Inferior parietal cortex (tissue), 1 donor: Measurements from ENCODE around the gene DGUOK.
"Not testable (repeated sequence)": the region's sequence is repeated elsewhere in the genome, so short reads cannot be mapped to it uniquely, and the experiment has no call there.

Source experiments
- DNase-seq: peaks from one replicate; pipeline ENCODE4 v3.0.0-alpha.2; 2016; ENCODE audit errors: extremely low spot score

Gene DGUOK

DNA sequence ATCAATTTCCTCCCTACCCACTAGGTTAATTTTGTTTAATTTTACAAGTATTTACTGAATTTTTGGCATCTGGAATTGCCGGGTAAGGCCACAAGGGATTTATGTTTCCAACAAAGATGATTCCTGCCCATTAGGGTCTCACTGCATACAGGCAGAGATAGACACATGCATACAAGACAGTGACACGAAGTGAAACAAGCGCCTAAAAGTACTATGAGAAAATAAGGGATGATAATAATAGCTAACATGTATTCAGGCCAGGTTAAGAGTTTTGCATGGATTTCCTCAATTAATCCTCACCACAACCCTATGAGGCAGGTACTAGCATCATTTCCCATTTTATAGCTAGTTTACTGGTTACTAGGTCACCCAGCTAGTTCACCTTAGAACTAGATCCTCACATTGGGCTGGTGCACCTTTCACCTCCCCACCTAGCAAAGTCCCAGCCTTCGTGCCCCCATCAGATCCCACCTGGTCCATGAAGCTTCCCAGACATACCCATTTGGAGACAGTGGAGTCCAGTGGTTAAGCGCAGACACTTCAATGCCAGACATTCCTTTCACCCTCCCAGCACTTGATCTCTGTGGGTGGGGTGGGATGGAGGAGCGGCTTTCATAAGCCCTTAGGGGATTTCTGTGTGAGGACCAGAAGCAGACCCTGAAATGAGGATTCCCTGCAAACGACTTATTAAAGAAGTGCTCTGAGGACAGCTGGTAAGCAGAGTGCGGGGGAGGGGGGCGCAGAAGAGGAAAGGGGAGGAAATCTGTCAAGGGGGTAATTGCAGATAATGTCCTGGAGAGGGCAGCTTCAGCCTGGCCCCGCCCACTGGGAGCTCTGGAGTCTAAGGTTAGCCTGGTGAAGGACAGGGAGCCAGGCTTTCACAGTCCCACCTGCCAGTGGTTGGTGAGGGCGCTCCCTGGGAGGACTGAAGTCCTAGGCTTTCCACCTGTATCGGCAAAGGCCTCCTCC lies 5.8 kb upstream of the DGUOK start:
- no peak for DNase-seq

- DNase-seq, result no peak
These were observed 5.1 kb upstream of the DGUOK start for GRCh38 chr2:73921581-73921980.

DNA sequence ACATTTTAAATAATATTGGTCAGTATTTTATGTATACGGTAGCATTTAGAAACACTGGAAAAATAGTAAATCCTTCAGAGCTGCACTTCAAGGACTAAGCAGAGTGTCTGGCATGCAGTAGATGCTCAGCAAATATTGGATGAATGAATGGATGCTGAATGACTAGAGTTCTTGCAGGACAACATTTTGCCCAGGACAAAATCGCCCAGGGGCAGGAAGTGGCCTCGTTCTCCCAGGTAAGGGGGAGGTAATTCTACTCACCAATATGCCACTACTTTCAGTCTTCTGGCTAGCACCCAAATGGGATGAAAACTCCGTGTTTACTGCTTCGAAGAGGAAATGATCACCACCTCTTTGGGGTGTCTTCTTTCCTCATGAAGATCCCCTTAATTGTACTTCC lies 4.0 kb upstream of the DGUOK start:
- DNase-seq, result no peak

DNA sequence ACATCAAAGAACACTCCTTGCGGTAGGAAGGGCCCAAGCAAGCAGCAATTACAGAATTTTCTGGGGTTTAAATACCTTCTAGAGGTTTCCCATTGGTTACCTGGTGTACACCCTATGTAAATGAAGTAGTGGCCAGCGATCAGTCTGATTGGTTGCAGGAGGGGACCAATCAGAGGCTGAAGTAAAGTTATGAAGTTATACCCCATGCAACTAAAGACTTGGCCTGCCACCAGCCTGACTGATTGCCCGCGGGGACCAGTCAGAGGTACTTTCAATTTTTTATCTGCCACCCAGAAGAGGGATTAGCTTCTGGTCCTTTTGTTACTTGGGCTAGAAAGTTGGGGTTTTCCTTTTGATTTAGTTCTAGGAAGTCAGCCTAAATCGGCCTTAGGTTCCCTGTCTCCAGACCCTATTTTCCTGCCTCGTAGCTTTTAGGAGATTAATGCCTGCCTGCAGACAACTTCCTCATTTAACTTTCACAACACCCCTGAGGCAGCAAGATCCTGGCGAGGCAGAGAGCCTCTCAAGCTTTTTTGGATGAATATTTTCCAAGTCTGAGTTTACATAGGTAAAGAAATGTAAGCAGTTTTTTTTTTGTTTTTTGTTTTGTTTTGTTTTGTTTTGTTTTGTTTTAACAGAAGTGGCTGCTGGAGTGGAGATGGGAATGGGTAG lies 1.5 kb upstream of the DGUOK start:
- DNase-seq, result no peak

DNA sequence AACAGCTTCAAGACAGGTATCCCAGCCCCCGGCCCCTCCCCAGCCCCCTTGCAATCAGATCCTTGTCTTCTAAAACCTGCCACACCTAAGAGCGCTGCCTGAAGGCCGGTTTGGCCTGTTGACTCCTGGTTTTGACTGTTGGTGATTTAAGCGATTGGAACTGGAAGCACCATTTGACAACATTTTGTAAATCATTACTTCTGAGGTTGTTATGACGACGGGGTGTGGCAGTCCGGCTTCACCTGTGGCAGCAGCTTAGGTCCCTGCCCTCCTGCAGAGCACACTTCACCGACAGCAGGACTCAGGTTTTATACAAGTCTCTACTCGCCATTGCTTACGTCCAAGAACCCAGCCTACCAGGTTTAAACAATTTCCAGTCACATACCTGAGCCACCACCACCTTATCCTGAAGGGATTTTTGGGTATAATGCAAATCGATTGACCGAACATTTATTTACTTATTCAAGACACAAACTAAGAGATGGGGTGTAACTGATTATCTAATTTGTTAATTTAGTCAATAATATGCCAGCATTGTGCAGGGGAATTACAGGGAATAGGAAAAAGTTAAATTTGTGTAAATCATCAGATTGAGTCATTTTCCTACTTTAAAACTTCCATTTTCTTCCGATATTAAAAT lies 707 bp upstream of the DGUOK start:
- DNase-seq, result no peak

GRCh38 chr2:73927344-73927743 lies 664 bp downstream of the DGUOK start:
- no peak for DNase-seq

DNA sequence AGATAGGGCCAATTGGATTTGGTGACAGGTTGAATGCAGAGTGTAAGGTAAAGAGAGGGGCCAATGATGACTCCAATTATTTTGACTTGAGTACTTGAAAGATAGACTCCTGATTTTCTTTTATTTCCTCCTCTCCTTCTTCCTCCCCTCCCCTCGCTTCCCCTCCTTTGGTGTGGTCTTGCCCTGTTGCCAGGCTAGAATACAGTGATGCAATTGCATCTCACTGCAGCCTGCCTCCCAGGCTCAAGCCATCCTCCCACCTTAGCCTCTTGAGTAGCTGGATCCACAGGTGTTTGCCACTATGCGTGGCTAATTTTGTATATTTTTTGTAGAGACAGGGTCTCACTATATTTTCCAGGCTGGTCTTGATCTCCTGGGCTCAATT lies 2.3 kb downstream of the DGUOK start:
- no peak for DNase-seq

DNA sequence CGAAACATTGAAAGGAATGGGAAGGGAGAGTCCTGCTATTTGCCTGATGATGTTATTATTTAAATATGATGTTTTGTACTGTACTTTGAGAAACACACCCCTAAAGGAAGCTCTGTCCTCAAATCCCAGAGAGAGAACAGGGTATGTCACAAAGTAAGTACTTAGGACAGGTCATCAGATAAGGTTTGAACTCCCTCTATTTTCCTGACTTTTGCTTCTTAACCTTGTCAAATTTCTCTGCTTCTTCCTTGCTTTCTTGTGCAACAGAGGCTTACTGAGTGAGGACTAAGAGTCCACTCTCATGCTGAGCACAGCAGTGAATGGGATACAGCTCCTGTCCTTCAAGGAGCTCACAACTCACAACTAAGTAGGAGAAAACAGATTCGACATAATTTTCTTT lies 3.7 kb downstream of the DGUOK start:
- DNase-seq, result no peak

- no peak for DNase-seq
These were observed 5.1 kb downstream of the DGUOK start for GRCh38 chr2:73931531-73932500.

- DNase-seq, result no peak
These were observed 6.5 kb downstream of the DGUOK start for GRCh38 chr2:73933194-73933593.

DNA sequence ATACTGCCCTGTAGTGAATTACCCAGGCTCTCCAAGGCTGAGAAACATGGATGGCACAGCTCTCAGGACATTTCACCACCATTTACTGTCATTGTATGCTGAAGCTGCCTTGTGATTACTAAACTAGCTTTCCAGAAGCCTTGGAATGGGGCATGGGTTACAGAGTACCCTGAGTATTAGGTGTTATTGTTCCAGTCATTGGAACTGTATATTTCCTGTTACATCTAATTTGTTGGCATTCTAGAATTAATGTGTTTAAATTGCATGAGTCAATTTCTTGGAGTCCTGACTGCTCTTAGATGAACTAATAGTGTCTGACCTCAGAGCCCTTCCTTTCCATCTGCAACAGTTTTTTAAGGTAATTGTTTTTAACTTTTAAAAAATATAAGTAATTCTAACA lies 9.0 kb downstream of the DGUOK start:
- no peak for DNase-seq

DNA sequence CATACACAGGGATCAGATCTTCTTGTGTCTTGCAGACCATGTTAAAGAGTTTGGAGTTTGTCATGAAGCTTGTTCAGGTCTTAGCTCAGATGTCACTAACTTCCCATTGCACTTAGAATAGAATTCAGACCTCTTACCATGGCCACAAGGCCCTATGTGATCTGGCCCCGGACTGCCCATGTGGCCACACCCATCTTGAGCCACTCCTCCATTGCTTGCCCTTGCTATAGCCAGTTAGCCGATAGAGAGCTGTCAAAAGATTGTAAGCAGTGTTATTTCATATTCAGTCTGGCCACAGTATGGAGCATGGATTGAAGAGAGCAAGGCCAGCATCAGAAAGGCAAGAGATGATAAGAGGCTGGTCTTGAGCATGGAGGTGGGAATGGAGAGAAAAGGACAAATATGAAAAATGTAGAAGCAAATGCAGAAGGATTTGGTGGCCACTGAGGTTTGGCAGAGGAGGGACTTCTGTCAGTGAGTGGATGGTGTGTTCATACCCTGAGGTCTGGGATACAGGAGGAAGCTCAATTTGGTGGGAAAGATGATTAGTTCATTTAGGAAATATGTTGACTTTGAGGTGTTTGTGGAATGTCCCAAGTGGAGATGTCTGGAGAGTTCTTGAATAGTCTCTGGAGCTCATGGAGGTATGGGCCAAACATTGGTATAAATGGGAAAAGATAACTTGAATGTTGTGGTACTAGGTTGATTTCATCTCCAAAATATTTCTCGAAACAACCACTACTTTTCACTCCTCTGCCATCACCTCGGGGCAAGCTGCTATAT lies 10.6 kb downstream of the DGUOK start:
- DNase-seq, result no peak

DNA sequence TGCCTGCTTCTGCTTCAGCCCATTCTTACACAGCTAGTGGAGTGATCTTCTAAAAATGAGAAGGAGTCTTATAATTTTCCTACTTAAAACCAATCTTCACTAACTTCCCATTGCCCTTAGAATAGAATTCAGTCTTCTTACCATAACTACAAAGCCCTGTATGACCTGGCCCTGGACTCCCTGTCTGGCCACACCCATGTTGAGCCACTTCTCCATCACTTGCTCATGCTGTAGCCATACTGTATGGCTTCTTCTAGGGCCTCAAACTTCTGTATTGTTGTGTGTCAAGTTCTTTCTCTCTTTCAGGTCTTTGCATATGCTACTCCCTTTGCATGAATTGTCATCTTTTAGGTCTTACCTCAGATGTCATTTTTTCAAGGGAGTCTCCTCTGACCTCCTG lies 11.2 kb downstream of the DGUOK start:
- no peak for DNase-seq

- DNase-seq, result no peak
These were observed 12.2 kb downstream of the DGUOK start for GRCh38 chr2:73938718-73939352.

- DNase-seq, result no peak
These were observed 12.7 kb downstream of the DGUOK start for GRCh38 chr2:73939419-73939818.

DNA sequence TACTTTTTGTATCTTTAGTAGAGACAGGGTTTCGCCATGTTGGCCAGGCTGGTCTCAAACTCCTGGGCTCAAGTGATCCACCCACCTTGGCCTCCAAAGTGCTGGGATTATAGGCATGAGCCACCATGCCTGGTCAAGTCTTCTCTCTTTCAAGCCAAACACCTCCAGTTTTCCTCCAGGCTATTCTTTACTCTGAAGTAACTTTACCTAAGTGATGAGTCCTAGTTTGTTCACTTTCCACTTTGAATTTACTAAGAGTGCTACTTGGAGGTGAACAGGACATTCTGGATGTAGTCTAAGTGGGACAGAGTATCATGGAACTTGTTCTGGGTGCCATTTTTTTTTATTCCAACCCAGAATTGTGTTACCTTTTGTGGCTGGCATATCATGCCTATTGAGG lies 13.4 kb downstream of the DGUOK start:
- not testable (repeated sequence) for DNase-seq

DNA sequence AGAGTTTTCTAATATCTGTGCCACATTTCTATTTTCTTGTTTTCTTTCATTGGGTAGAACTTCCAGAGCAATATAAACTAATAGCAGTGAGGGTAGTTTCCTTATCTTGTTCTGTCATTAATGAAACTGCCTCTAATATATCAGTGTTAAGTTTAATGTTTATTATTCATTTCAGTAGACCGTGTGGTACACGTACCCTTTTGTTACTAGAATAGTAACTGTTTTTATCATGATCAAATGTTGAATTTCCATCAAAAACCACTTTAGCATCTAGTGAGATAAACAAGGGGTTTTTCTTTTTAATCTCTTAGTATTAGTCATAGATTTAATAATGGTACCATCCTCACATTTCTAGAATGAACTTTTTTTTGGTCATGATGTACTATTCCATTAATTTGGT lies 16.0 kb downstream of the DGUOK start:
- no peak for DNase-seq

DNA sequence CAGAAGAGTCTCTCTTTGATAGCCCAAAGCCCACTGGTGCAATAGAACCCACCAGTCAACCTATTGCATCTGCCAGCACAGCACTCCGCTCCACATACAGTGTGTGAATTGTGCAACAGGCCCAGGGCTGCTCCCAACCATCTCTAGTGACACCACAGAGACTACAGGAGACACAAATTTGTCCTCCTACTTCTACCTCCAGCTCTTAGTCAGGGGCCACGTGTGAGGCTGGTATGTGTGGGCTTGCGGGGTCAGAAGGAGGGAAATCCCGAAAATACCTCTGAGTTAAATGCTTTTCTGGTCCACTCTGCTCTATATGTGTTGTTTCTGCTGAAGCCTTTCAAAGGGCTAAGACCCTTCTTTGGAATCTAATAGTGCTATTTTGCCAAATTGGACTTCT lies 18.0 kb downstream of the DGUOK start:
- DNase-seq, result no peak

DNA sequence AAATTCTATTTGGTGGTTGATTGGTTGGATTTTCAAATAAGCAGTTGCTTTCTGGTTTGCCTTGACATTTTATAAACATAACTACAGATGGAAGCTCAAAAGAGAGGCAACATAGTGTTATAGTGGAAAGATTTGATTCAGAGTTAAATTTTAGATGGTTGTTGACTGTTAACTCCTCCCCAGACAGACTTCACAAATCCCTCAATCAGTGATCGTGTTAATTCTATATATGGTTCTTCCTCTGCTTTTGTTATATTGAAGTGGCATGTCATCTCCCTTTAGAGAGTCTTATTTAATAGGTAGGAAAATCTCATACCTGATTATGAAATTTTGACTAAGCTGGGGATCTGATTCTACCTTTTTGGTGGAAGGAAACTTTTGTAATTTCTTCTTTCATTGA lies 19.5 kb downstream of the DGUOK start:
- no peak for DNase-seq

DNA sequence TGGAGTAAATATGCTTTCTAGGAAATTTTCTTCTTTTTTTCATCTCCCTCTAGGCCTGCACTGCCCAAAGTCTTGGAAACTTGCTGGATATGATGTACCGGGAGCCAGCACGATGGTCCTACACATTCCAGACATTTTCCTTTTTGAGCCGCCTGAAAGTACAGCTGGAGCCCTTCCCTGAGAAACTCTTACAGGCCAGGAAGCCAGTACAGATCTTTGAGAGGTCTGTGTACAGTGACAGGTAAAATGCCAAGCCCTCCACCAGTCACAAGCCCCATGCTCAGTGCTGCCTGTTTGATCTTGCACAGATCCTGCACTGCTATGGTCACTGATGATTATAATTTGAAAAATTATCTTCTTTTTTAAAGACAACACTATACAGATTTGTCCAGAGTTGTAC lies 20.0 kb downstream of the DGUOK start:
- no peak for DNase-seq
